Urothelium cell line (cell line): ENCODE measurements around the gene ZNF367.
"Not testable (repeated sequence)": the region's sequence is repeated elsewhere in the genome, so short reads cannot be mapped to it uniquely, and the experiment has no call there.

ENCODE experiments used
- DNase-seq: peaks from one replicate; pipeline ENCODE4 v3.0.0; 2011; ENCODE audit warnings: low spot score, mixed read lengths
- FAIRE-seq: peaks from 2 replicates; lab custom pipeline; 2011; peaks lifted over from hg19 to GRCh38; lab: Jason Lieb, UNC

ZNF367 gene

GRCh38 chr9:96375507-96375906, 42.7 kb downstream of the ZNF367 start:
- not testable (repeated sequence) for FAIRE-seq, DNase-seq

GRCh38 chr9:96367943-96368342, 50.2 kb downstream of the ZNF367 start:
- no peak for FAIRE-seq

GRCh38 chr9:96363175-96363967, 54.8 kb downstream of the ZNF367 start:
- FAIRE-seq (no peak), DNase-seq (no peak)

More at GRCh38 chr9:96367943-96368342, 50.2 kb downstream of the ZNF367 start:
- DNase-seq: no peak

- not testable (repeated sequence) for DNase-seq, FAIRE-seq
These were observed 56.1 kb downstream of the ZNF367 start for GRCh38 chr9:96362119-96362518.

- no peak for DNase-seq
- FAIRE-seq: no peak
These were observed 56.5 kb downstream of the ZNF367 start for GRCh38 chr9:96361668-96362067.

GRCh38 chr9:96360976-96361375, 57.2 kb downstream of the ZNF367 start:
- DNase-seq (no peak), FAIRE-seq (no peak)

GRCh38 chr9:96360523-96360922, 57.6 kb downstream of the ZNF367 start:
- FAIRE-seq, DNase-seq: not testable (repeated sequence)

- FAIRE-seq: no peak
These were observed 67.3 kb downstream of the ZNF367 start for GRCh38 chr9:96350866-96351265.

GRCh38 chr9:96348261-96348660, 69.9 kb downstream of the ZNF367 start:
- FAIRE-seq: no peak
- no peak for DNase-seq

More at GRCh38 chr9:96350866-96351265, 67.3 kb downstream of the ZNF367 start:
- no peak for DNase-seq

GRCh38 chr9:96345551-96345950, 72.6 kb downstream of the ZNF367 start:
- no peak for DNase-seq
- no peak for FAIRE-seq

- peak; percentile 94 for DNase-seq
- no peak for FAIRE-seq
These were observed 73.6 kb downstream of the ZNF367 start for GRCh38 chr9:96344458-96345180.

GRCh38 chr9:96343515-96344360, 74.4 kb downstream of the ZNF367 start:
- FAIRE-seq (no peak), DNase-seq (no peak)

- FAIRE-seq: no peak
These were observed 75.5 kb downstream of the ZNF367 start for GRCh38 chr9:96342571-96343245.

GRCh38 chr9:96340707-96341106, 77.5 kb downstream of the ZNF367 start:
- DNase-seq: no peak
- FAIRE-seq: no peak

More at GRCh38 chr9:96342571-96343245, 75.5 kb downstream of the ZNF367 start:
- no peak for DNase-seq

- FAIRE-seq: no peak
- no peak for DNase-seq
These were observed 79.9 kb downstream of the ZNF367 start for GRCh38 chr9:96338299-96338698.
